ENCODE results near the gene NSD1.

Gene NSD1

DNA sequence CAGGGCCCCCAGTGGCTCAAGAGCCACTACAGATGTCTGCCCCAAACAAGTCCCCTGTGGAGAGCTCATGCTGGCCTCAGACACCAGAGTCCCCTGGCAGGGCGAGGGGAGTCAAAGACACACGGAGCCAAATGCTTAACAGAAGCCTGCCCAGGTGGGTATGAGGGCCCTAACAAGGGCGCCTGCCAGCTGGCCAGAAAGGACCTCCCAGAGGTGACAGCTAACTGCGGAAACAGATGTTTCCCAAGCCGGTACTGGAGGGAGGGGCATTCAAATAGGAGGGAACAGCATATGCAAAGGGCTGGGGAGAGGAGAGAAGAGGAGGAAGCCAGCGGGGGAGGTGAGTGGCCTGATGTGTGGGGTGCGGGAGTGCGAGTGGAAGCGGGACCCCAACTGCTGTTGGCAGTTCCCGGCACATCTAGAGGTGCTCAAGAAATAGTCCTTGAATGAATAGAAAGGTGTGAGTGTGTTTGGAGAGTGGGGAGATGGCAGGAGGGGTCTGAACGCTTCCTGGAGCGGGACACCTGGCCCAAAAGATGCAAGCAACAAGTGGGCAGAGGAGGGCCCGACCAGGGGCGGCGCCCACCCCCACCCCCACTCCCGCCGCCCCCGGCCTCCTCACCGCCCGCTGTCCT is 177.3 kb downstream of the NSD1 start:
- Mint-ChIP-seq H3K36me3 (ENCODE audit: low read depth) (peaks cover 35% of the 10 kb centered on the region), H3K27ac (peak overlapping the region; percentile 79), H3K9me3 (no peaks in the 10 kb centered on the region), H3K4me1 (ENCODE audit: low read depth) (peaks cover 35% of the 10 kb centered on the region), H3K27me3 (peaks cover 5% of the 10 kb centered on the region), H3K4me3 (peak overlapping the region; percentile 82)
- no peak for DNase-seq

DNA sequence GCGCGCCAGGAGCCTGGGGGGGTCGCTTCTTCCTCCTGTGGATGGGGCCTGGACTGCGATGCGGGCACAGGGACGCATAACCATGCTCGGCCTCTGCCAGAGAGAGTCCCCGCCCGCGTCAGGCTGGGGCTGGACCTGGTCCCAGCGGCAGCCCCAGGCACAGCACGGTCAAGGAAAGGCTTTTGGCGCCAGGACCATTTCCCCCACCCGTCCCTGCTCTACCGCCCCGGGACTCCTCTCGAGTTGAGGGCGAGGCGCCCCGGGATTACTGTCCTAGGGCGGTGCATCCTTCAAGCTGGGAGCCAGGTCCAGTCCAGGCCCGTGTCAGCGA is 177.8 kb downstream of the NSD1 start:
- Mint-ChIP-seq H3K27ac (peak overlapping the region; percentile 76), H3K4me3 (peak overlapping the region; percentile 82), H3K4me1 (ENCODE audit: low read depth) (peaks cover 30% of the 10 kb centered on the region), H3K27me3 (peaks cover 5% of the 10 kb centered on the region), H3K9me3 (no peaks in the 10 kb centered on the region), H3K36me3 (ENCODE audit: low read depth) (peaks cover 30% of the 10 kb centered on the region)
- DNase-seq = no peak

DNA sequence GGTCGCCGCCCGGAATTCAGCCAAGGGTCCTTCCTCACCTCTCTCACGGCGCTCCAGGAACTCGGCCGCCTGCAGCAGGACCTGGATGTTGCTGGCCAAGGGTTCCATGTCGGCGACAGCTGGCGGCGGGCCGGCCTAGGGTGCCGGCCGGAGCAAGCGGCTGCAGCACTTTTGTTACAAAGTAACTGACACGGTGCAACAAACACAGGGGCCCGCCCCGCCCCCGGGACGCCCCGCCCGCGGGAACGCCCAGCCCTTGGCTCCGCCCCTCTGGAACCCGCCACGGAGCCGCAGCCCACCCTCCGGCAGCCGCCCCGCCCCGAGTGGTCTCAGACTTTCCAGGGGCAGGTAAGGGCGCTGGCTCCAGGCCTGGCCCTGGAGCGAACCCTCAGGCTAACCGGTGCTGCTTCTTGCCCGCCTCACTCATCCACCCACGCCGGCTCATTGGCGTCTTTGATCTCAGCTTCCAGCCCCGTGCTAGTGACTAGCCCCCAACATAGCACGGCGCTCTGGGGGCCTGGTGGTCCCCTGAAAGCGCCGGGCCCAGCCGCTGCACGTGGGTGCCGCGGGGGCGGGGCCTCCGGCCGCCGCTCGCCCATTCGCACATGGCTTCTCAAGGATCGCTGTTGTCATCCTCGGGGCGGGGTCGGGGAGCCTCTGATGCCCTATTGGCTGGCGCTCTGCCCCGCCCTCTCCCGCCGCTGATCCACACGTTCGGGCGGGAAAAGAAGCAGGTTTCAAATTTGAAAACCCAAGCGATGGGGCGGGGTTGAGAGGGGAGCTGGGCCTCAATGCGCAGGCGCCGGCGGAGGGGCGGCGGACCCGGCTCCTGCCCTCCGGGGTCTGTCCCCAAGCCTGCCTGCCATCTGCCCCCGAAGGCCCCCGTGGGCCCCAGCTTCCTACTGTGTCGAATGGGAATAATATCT is 178.4 kb downstream of the NSD1 start, which contains the start of gene MXD3:
TSS of gene MXD3 (minus strand) at position 176 of the 926 bp plus-strand sequence. CDS start at position 108, 68 bp downstream.
- H3K4me1 Mint-ChIP-seq (ENCODE audit: low read depth) = peaks cover 27% of the 10 kb centered on the region
- H3K9me3 Mint-ChIP-seq = no peaks in the 10 kb centered on the region
- H3K36me3 Mint-ChIP-seq (ENCODE audit: low read depth) = peaks cover 24% of the 10 kb centered on the region
- peak; percentile 96 for DNase-seq
- peaks cover 5% of the 10 kb centered on the region for H3K27me3 Mint-ChIP-seq
- H3K27ac Mint-ChIP-seq = peak within 1 kb of the TSS; percentile 93
- peak within 1 kb of the TSS; percentile 82 for H3K4me3 Mint-ChIP-seq

DNA sequence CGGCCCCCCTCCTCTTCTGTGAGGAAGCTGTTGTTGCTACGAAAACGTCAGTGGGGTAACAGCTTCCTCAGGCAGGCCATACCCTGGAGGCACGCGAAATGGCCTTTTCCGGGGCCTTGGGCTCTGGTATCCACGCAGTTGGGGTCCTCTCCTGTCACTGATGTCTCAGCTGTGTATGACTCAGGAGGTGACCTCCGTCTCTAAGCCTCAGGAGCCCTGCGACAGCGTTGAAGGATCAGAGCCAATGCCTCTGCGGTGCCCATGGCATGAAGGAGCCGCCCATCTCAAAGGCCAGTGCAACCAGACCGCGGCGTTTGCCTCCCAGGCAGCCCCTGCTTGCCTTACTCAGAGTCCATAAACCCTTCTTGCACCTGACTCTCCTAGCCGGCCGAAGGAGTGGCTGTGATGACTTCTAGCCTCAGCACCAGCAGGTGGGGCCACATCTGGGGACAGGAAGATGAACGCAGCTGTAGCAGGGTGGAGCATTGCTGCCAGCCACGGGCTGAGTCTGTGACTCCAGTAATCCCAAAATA is 179.1 kb downstream of the NSD1 start:
- peak overlapping the region; percentile 82 for H3K4me3 Mint-ChIP-seq
- H3K27me3 Mint-ChIP-seq = peaks cover 5% of the 10 kb centered on the region
- DNase-seq = no peak
- peaks cover 25% of the 10 kb centered on the region for H3K4me1 Mint-ChIP-seq (ENCODE audit: low read depth)
- no peaks in the 10 kb centered on the region for H3K9me3 Mint-ChIP-seq
- H3K27ac Mint-ChIP-seq = peak overlapping the region; percentile 93
- peaks cover 23% of the 10 kb centered on the region for H3K36me3 Mint-ChIP-seq (ENCODE audit: low read depth)

DNA sequence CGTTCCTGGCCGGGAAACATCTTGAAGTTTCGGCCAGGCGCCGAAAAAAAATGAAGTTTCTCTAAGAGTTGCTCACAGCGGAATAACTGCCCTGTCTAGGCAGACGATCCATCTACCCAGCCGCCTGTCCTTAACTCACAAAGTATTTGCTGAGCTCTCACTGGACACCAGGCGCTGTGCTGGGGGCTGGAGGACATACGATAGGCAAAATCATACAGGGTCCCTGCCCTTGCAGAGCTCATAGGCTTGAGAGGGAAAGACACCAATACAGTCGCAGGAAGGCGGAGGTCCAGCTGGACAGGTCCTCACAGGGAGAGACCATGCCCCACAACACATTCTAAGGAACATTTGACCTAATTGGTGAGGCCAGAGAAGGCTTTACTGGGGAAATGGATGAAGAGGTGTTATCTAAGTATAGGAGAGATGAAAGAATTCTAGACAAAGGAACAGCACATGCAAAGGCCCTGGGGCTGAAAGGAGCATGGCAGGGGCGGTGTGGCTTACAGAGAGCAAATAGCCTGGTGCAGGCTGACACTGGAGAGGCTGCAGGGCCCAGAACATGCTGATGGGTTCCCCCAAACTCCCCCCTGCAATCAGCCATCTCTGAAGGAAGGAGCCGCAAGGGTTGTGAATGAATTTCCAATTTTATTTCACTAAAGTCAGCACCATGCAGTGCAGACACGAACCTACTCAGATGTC is 180.1 kb downstream of the NSD1 start:
- peak overlapping the region; percentile 82 for H3K4me3 Mint-ChIP-seq

DNA sequence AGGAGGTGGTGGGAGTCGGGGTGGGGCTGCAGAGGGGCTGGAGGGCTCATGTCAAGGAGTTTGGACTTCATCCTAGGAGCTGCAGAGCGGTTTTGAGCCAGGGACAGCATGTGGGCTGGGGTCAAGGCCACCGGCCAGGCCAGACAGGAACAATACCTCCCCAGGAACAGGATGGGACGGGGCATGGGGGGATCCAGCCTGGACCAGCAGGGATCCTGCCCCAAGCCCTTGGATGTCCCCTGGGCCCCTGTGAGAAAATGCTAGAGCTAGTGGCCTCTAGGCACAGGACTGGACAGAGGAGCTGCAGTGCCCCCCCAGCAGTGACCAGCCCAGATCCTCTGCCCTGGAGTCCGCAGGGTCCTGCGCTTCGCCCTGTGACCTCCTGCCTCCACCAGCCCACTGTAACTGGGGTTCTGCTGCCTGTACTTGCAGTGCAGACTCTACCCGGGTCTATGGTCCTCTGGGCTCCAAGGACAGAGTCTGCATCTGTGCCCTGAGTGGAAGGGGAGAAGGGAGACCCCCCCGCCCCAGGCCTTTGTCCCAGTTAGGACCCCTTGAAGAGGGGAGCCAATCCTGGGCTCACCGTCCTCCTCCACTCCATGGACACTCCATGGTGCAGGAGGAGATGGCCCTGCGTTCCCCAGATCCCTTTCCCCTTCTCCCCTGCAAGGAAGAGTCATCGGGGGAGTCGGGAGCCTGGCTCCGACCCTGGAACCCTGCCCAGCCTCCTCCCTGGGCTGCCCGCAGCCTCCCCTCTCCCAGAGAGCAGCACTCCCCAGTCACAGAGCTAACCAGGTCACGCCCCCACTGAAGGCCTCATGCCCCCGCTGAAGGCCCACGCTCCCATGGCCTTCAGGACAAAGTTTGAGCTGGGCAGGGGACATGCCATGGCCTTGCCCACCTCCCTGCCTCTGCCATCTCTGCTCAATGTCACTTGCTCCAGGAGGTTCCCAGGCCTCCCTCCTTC is 181.1 kb downstream of the NSD1 start:
- H3K4me1 Mint-ChIP-seq (ENCODE audit: low read depth) = peaks cover 30% of the 10 kb centered on the region
- H3K27me3 Mint-ChIP-seq = peaks cover 5% of the 10 kb centered on the region
- H3K36me3 Mint-ChIP-seq (ENCODE audit: low read depth) = peaks cover 11% of the 10 kb centered on the region
- no peak for DNase-seq
- H3K9me3 Mint-ChIP-seq = no peaks in the 10 kb centered on the region
- H3K27ac Mint-ChIP-seq = no peak overlapping the region
- no peak overlapping the region for H3K4me3 Mint-ChIP-seq

More for the DNA sequence above, 180.1 kb downstream of the NSD1 start:
- Mint-ChIP-seq H3K4me1 (ENCODE audit: low read depth) (peaks cover 29% of the 10 kb centered on the region), H3K36me3 (ENCODE audit: low read depth) (peaks cover 19% of the 10 kb centered on the region), H3K27me3 (peaks cover 5% of the 10 kb centered on the region), H3K9me3 (no peaks in the 10 kb centered on the region), H3K27ac (no peak overlapping the region)
- no peak for DNase-seq

DNA sequence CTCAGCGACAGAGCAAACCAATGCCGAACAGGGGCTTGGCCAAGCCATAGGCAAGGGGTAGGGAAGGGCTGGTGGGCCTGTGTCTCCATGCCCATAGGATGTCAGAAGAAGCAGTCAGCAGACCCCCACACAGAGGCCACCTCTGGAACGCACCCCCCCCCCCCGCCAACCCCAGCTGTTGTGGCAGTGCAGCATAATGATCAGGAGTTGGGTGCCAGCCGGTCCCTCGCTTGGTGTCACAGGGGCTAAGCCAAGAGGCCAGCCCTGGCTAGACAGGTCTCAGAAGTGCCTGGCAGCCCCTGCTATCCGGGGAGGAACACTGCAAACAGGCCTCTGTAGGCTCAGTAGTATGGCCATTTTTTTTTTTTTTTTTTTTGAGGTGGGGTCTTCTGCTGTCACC is 181.8 kb downstream of the NSD1 start:
- peaks cover 3% of the 10 kb centered on the region for H3K27me3 Mint-ChIP-seq
- H3K36me3 Mint-ChIP-seq (ENCODE audit: low read depth) = peaks cover 10% of the 10 kb centered on the region
- H3K27ac Mint-ChIP-seq = no peak overlapping the region
- H3K9me3 Mint-ChIP-seq = no peaks in the 10 kb centered on the region
- peaks cover 34% of the 10 kb centered on the region for H3K4me1 Mint-ChIP-seq (ENCODE audit: low read depth)
- no peak overlapping the region for H3K4me3 Mint-ChIP-seq
- no peak for DNase-seq

DNA sequence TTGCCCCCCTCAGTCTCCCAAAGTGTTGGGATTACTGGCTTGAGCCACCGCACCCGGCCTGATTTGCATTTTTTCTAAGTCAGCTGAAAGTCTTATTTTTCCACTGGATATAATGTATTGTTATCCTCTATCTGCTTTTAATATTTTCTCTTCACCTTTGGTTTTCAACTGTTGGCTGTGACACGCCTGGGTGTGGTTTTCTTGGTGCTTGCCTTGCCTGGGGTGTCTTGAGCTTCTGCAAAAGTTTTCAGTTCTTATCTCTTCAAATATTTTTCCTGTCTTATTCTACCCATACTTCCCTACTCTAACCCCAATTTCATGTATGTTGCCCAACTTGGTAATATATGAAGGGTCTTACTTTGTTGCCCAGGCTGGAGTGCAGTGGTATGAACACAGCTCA is 182.4 kb downstream of the NSD1 start:
- H3K9me3 Mint-ChIP-seq = no peaks in the 10 kb centered on the region
- H3K4me3 Mint-ChIP-seq = no peak overlapping the region
- H3K36me3 Mint-ChIP-seq (ENCODE audit: low read depth) = peaks cover 7% of the 10 kb centered on the region
- H3K27ac Mint-ChIP-seq = no peak overlapping the region
- H3K27me3 Mint-ChIP-seq = peaks cover under 1% of the 10 kb centered on the region
- peaks cover 30% of the 10 kb centered on the region for H3K4me1 Mint-ChIP-seq (ENCODE audit: low read depth)
- no peak for DNase-seq

DNA sequence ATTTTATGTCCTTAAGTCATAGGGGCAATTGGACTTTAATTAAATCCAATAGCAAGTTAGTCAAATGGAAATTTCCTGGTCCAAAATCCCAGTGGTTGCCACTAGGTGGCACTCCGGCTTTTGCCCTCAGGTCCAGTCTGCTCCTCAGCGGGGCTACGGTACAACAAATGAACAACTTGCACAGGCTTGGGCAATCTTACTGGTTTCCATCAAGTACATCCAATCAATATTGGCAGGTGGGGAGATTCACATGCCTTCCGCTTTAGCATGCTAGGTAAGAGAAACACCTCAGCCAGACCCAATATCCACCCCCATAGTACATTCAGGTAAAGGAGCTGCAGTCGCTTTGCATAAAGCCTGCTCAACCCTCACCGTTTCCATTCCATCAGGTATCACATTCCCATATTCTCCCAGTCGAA is 184.4 kb downstream of the NSD1 start:
- H3K9me3 Mint-ChIP-seq = no peaks in the 10 kb centered on the region
- no peaks in the 10 kb centered on the region for H3K27me3 Mint-ChIP-seq
- peaks cover 22% of the 10 kb centered on the region for H3K4me1 Mint-ChIP-seq (ENCODE audit: low read depth)
- DNase-seq = peak; percentile 80
- H3K27ac Mint-ChIP-seq = no peak overlapping the region
- no peak overlapping the region for H3K4me3 Mint-ChIP-seq
- H3K36me3 Mint-ChIP-seq (ENCODE audit: low read depth) = peaks cover 13% of the 10 kb centered on the region

DNA sequence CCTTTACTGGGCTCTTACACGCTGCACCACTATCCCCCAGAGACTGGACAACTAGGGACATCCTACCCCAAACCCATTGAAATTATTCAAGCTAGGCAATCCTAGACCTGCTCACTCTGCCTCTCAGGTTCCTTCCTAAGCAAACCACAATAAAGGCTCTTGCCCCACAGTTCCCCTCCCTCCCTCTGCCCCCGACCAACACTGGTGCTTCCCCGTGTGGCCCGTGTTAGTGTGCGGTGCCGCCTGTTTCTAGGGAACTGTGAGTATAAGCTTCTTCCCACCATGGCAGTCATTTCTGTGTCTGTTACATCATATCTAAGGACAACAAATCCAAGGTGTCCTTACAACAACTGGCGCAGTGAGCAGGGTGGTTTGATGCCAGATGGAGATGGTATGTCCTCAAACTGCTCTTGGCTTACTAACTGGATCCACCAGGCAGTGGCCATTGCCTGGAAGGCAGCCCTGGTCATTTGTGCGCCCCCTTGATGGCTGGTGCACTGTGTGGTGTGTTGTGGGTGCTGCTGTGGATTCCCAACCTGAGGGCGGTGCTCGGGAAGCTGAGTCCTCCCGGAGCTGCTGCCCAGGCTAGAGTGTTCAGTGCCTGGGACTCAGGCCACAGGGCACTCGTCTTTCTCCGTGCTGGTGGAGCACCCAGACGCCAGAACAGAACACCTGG is 186.5 kb downstream of the NSD1 start:
- peaks cover 29% of the 10 kb centered on the region for H3K4me1 Mint-ChIP-seq (ENCODE audit: low read depth)
- H3K27me3 Mint-ChIP-seq = no peaks in the 10 kb centered on the region
- no peak for DNase-seq
- H3K36me3 Mint-ChIP-seq (ENCODE audit: low read depth) = peaks cover 20% of the 10 kb centered on the region
- H3K27ac Mint-ChIP-seq = no peak overlapping the region
- no peaks in the 10 kb centered on the region for H3K9me3 Mint-ChIP-seq
- no peak overlapping the region for H3K4me3 Mint-ChIP-seq

DNA sequence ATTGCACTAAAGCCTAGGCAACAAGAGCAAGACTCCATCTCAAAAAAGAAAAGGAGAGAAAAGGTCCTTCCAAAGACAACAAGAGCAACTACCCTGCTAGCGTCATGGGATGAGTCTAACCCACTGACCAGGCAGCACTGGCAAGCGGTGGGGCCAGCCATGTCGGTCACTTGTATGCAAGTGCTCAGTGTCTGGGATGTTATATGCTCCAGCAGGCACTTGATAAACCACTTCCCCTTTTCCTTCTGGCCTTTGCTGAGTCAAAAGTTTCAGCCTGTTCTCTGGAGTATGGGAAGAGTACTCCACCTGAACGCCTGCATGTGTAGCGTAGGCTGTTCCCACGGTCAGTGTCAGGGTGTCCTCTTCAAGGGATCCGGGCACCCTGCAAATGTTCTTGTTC is 187.3 kb downstream of the NSD1 start:
- no peak overlapping the region for H3K4me3 Mint-ChIP-seq
- H3K27ac Mint-ChIP-seq = no peak overlapping the region
- no peak for DNase-seq
- H3K4me1 Mint-ChIP-seq (ENCODE audit: low read depth) = peaks cover 29% of the 10 kb centered on the region
- H3K9me3 Mint-ChIP-seq = no peaks in the 10 kb centered on the region
- H3K36me3 Mint-ChIP-seq (ENCODE audit: low read depth) = peaks cover 20% of the 10 kb centered on the region
- no peaks in the 10 kb centered on the region for H3K27me3 Mint-ChIP-seq

DNA sequence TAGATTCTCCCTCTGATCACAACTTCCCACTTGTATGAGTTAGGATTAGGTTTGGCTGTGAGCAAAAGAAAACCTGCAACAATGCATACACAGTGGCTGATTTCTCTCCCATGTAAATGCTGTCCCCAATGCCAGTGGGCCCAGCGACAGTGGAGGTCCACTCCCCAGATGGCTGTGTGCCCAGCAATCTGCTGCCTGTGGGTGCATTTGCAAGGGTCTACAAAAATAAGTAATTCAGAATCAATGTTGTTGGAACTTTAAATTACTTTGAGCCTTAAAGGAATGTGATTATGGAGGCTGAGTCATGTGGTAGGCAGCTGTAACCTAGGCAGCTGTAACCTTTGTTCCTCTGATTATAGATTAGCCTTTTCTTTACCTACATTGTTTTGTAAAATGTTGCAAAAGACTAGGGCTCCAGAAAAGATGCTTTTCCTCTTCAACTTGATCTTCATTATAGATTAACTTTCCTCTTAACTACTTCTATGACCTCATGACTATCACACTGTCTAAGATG is 192.4 kb downstream of the NSD1 start:
- no peak for DNase-seq
- Mint-ChIP-seq H3K4me3 (no peak overlapping the region), H3K27me3 (no peaks in the 10 kb centered on the region), H3K9me3 (no peaks in the 10 kb centered on the region), H3K27ac (no peak overlapping the region), H3K36me3 (ENCODE audit: low read depth) (peaks cover 47% of the 10 kb centered on the region), H3K4me1 (ENCODE audit: low read depth) (peaks cover 23% of the 10 kb centered on the region)
